SK-N-SH (cell line): ENCODE results near the gene YWHAE.

Experiments
- GABPA ChIP-seq: IDR thresholded peaks from 2 replicates; pipeline ENCODE4 v1.4.0; 2012; ENCODE audit warnings: low read depth, mild to moderate bottlenecking
- YY1 ChIP-seq: IDR thresholded peaks from 2 replicates; pipeline ENCODE4 v1.4.0; 2012; ENCODE audit warnings: low read depth, mild to moderate bottlenecking
- TF ChIP-seq, protein P1 (sequence below): IDR thresholded peaks from 2 replicates; pipeline ENCODE4 v1.4.0; 2012; ENCODE audit warnings: low read depth, borderline replicate concordance
- TF ChIP-seq, protein P2 (sequence below): fragments of 200-600 bp; sonication (generic); IDR thresholded peaks from 2 replicates; pipeline ENCODE4 v1.6.1; 2017; ENCODE audit warnings: antibody characterized with exemption, mild to moderate bottlenecking, moderate library complexity

DNA sequence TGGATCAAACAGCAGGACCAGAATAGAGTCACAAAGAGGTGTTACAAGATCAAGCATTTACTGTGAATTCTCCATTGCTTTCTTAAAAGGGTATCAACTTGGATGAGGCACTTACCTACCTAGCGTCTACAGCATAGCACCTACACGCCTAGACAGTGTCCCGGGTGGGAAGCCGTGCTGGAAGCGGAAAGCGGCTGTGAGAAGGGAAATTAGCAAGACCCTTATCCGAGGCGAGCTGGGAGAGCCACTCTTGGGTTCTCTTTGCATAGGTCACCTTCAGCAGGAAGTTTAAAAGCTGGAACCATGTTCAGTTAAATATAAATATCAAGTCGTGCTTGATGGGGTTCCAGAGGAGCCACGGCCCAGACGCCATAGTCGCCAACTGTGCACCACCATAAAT lies 74.3 kb downstream of the YWHAE start:
- TF ChIP-seq, protein P1, sequence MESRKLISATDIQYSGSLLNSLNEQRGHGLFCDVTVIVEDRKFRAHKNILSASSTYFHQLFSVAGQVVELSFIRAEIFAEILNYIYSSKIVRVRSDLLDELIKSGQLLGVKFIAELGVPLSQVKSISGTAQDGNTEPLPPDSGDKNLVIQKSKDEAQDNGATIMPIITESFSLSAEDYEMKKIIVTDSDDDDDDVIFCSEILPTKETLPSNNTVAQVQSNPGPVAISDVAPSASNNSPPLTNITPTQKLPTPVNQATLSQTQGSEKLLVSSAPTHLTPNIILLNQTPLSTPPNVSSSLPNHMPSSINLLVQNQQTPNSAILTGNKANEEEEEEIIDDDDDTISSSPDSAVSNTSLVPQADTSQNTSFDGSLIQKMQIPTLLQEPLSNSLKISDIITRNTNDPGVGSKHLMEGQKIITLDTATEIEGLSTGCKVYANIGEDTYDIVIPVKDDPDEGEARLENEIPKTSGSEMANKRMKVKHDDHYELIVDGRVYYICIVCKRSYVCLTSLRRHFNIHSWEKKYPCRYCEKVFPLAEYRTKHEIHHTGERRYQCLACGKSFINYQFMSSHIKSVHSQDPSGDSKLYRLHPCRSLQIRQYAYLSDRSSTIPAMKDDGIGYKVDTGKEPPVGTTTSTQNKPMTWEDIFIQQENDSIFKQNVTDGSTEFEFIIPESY: no peak
- TF ChIP-seq YY1 (no peak), GABPA (no peak)
- TF ChIP-seq, protein P2, sequence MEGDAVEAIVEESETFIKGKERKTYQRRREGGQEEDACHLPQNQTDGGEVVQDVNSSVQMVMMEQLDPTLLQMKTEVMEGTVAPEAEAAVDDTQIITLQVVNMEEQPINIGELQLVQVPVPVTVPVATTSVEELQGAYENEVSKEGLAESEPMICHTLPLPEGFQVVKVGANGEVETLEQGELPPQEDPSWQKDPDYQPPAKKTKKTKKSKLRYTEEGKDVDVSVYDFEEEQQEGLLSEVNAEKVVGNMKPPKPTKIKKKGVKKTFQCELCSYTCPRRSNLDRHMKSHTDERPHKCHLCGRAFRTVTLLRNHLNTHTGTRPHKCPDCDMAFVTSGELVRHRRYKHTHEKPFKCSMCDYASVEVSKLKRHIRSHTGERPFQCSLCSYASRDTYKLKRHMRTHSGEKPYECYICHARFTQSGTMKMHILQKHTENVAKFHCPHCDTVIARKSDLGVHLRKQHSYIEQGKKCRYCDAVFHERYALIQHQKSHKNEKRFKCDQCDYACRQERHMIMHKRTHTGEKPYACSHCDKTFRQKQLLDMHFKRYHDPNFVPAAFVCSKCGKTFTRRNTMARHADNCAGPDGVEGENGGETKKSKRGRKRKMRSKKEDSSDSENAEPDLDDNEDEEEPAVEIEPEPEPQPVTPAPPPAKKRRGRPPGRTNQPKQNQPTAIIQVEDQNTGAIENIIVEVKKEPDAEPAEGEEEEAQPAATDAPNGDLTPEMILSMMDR: no peak
